Duodenal mucosa (tissue), 2 donors: Measurements from ENCODE around the gene NLGN4Y.

Experiments used
- H3K27ac ChIP-seq: one replicate; pipeline ENCODE4 v1.7.0; 2013; ENCODE audit warnings: low read depth, low read length
- H3K27me3 ChIP-seq, 2 donors: one replicate each; pipeline ENCODE4 v1.7.0; 2013; ENCODE audit warnings: low read length in 2 of 2, control low read depth in 1 of 2; ENCODE audit not compliant: insufficient read depth in 2 of 2, control insufficient read depth in 1 of 2
- H3K36me3 ChIP-seq, 2 donors: one replicate each; pipeline ENCODE4 v1.7.0; 2013; ENCODE audit warnings: low read length in 2 of 2, control low read depth in 1 of 2; ENCODE audit not compliant: insufficient read depth in 2 of 2, control insufficient read depth in 1 of 2
- H3K4me1 ChIP-seq, 2 donors: one replicate each; pipeline ENCODE4 v1.7.0; 2013; ENCODE audit warnings: low read length in 2 of 2, control low read depth in 1 of 2; ENCODE audit not compliant: insufficient read depth in 2 of 2, control insufficient read depth in 1 of 2
- H3K4me3 ChIP-seq, 2 donors: one replicate each; pipeline ENCODE4 v1.7.0; 2013; ENCODE audit warnings: low read length in 2 of 2, low read depth in 1 of 2
- H3K9ac ChIP-seq, 2 donors: one replicate each; pipeline ENCODE4 v1.7.0; 2013; ENCODE audit warnings: low read length in 2 of 2, low read depth in 1 of 2
- H3K9me3 ChIP-seq, 2 donors: one replicate each; pipeline ENCODE4 v1.7.0; 2013; ENCODE audit warnings: low read length in 2 of 2, control low read depth in 1 of 2; ENCODE audit not compliant: control insufficient read depth in 1 of 2

Gene NLGN4Y

GRCh38 chrY:14543506-14543905 lies 19.2 kb downstream of the NLGN4Y start:
- no peak overlapping the region for H3K27ac ChIP-seq
- H3K9me3 ChIP-seq: no peaks in the 10 kb centered on the region
- no peaks in the 10 kb centered on the region for H3K4me1 ChIP-seq
- no peaks in the 10 kb centered on the region for H3K36me3 ChIP-seq
- H3K9ac ChIP-seq: no peak overlapping the region
- no peaks in the 10 kb centered on the region for H3K27me3 ChIP-seq
- H3K4me3 ChIP-seq: no peak overlapping the region

GRCh38 chrY:14581294-14581693 lies 57.0 kb downstream of the NLGN4Y start:
- Histone ChIP-seq H3K27me3 (no peaks in the 10 kb centered on the region), H3K4me1 (no peaks in the 10 kb centered on the region), H3K9me3 (no peaks in the 10 kb centered on the region), H3K27ac (no peak overlapping the region), H3K9ac (no peak overlapping the region), H3K4me3 (no peak overlapping the region), H3K36me3 (no peaks in the 10 kb centered on the region)

GRCh38 chrY:14586725-14587124 lies 62.4 kb downstream of the NLGN4Y start:
- no peaks in the 10 kb centered on the region for H3K27me3 ChIP-seq
- H3K4me3 ChIP-seq: no peak overlapping the region
- H3K4me1 ChIP-seq: no peaks in the 10 kb centered on the region
- H3K9me3 ChIP-seq: no peaks in the 10 kb centered on the region
- no peak overlapping the region for H3K27ac ChIP-seq
- no peaks in the 10 kb centered on the region for H3K36me3 ChIP-seq
- H3K9ac ChIP-seq: no peak overlapping the region

- Histone ChIP-seq H3K27ac (no peak overlapping the region), H3K4me3 (no peak overlapping the region), H3K36me3 (no peaks in the 10 kb centered on the region), H3K9me3 (no peaks in the 10 kb centered on the region), H3K4me1 (no peaks in the 10 kb centered on the region), H3K9ac (no peak overlapping the region), H3K27me3 (no peaks in the 10 kb centered on the region)
These were observed 77.0 kb downstream of the NLGN4Y start for GRCh38 chrY:14601372-14601771.

DNA sequence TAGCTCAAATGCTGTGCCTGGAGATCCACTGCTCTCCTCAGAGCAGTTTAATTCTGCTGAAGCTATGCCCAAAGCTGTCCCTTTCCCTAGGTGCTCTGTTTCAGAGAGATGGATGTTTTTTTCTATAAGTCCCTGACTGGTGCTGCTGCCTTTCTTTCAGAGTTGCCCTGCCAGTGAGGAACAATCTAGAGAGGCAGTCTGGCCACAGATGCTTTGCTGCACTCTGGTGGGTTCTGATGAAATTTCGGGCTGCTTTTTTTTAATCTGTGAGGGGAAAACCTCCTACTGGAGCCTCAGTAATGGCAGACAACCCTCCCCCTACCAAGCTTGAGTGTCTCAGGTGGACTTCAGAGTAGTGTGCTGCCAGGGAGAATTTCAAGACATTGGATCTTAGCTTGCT lies 93.3 kb downstream of the NLGN4Y start:
- H3K4me3 ChIP-seq: no peak overlapping the region
- H3K4me1 ChIP-seq: no peaks in the 10 kb centered on the region
- H3K9ac ChIP-seq: no peak overlapping the region
- no peaks in the 10 kb centered on the region for H3K9me3 ChIP-seq
- no peaks in the 10 kb centered on the region for H3K36me3 ChIP-seq
- no peak overlapping the region for H3K27ac ChIP-seq
- no peaks in the 10 kb centered on the region for H3K27me3 ChIP-seq

GRCh38 chrY:14618513-14618912 lies 94.2 kb downstream of the NLGN4Y start:
- H3K36me3 ChIP-seq: no peaks in the 10 kb centered on the region
- H3K27me3 ChIP-seq: no peaks in the 10 kb centered on the region
- H3K27ac ChIP-seq: no peak overlapping the region
- no peaks in the 10 kb centered on the region for H3K4me1 ChIP-seq
- H3K9ac ChIP-seq: no peak overlapping the region
- no peak overlapping the region for H3K4me3 ChIP-seq
- no peaks in the 10 kb centered on the region for H3K9me3 ChIP-seq

GRCh38 chrY:14628208-14628607 lies 103.9 kb downstream of the NLGN4Y start:
- no peaks in the 10 kb centered on the region for H3K9me3 ChIP-seq
- no peak overlapping the region for H3K4me3 ChIP-seq
- H3K9ac ChIP-seq: no peak overlapping the region
- H3K27me3 ChIP-seq: no peaks in the 10 kb centered on the region
- H3K36me3 ChIP-seq: no peaks in the 10 kb centered on the region
- H3K27ac ChIP-seq: no peak overlapping the region
- H3K4me1 ChIP-seq: no peaks in the 10 kb centered on the region

- no peak overlapping the region for H3K4me3 ChIP-seq
- no peaks in the 10 kb centered on the region for H3K9me3 ChIP-seq
- H3K9ac ChIP-seq: no peak overlapping the region
- no peaks in the 10 kb centered on the region for H3K4me1 ChIP-seq
- no peaks in the 10 kb centered on the region for H3K27me3 ChIP-seq
- no peak overlapping the region for H3K27ac ChIP-seq
- no peaks in the 10 kb centered on the region for H3K36me3 ChIP-seq
These were observed 107.3 kb downstream of the NLGN4Y start for GRCh38 chrY:14631676-14632075.

DNA sequence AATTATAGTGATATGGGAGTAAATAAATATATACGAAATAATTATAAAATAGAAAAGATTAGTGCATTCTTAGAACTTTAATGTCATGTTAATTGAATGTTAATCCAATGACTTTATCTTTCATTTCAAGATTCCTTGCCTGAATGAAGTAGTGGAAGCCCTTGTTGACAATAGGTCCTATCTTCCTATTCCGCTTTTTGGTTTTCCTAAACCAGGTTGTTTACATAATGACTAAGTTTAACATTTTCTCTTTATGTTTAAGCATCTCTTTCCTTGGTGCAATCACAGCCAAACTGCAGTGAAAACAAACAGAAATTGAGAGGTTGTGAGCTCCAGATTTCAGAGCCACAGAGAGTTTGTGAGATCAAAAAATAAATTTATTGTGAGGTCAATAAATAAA lies 109.4 kb downstream of the NLGN4Y start:
- Histone ChIP-seq H3K9ac (no peak overlapping the region), H3K36me3 (no peaks in the 10 kb centered on the region), H3K4me3 (no peak overlapping the region), H3K9me3 (no peaks in the 10 kb centered on the region), H3K27me3 (no peaks in the 10 kb centered on the region), H3K27ac (no peak overlapping the region), H3K4me1 (no peaks in the 10 kb centered on the region)

- Histone ChIP-seq H3K4me1 (no peaks in the 10 kb centered on the region), H3K27me3 (no peaks in the 10 kb centered on the region), H3K9me3 (no peaks in the 10 kb centered on the region), H3K4me3 (no peak overlapping the region), H3K36me3 (no peaks in the 10 kb centered on the region), H3K27ac (no peak overlapping the region), H3K9ac (no peak overlapping the region)
These were observed 110.6 kb downstream of the NLGN4Y start for GRCh38 chrY:14634954-14635353.

- Histone ChIP-seq H3K9ac (no peak overlapping the region), H3K4me1 (no peaks in the 10 kb centered on the region), H3K9me3 (no peaks in the 10 kb centered on the region), H3K4me3 (no peak overlapping the region), H3K27me3 (no peaks in the 10 kb centered on the region), H3K27ac (no peak overlapping the region), H3K36me3 (no peaks in the 10 kb centered on the region)
These were observed 113.2 kb downstream of the NLGN4Y start for GRCh38 chrY:14637551-14637950.
